ENCODE measurements around the gene FIGNL1. TPM values are rescaled to one million over a fixed set of nuclear protein-coding genes. Genes with fewer than 3 reads are reported as not detected.

The FIGNL1 gene
- total and polyA plus RNA-seq, 12 donors = 1.7 to 6.6 (median 4.8) TPM

- 52 to 53% methylated on average over 8 of the region's 8 CpGs for WGBS, 2 donors
- Histone ChIP-seq H3K27me3 (peaks cover 0 to 6% (median 0%) of the 10 kb centered on the region in 7 donors), H3K9me3 (no peaks in the 10 kb centered on the region), H3K27ac (peak overlapping the region in 1 of 10 donors; percentile 31), H3K36me3 (no peaks in the 10 kb centered on the region), H3K4me1 (peaks cover 0 to 22% (median 14%) of the 10 kb centered on the region in 9 donors), H3K4me3 (no peak overlapping the region)
- no peak for TF ChIP-seq CTCF (IDR thresholded peaks at IDR 0.05)
- DNase-seq = no peak
- peak in 6 of 8 donors; percentile 36 to 86 (median 48) for ATAC-seq
- intact Hi-C loops (cut with DNase I) = no loop called here
Measured at GRCh38 chr7:50497068-50497642, 47.0 kb upstream of the FIGNL1 start.

- intact Hi-C loops (cut with DNase I) = no loop called here
- no peak for TF ChIP-seq CTCF (IDR thresholded peaks at IDR 0.05)
- 70 to 71% methylated on average over 6 of the region's 6 CpGs for WGBS, 2 donors
- peak overlapping the region in 1 of 10 donors; percentile 31 for H3K27ac ChIP-seq
- DNase-seq = no peak
- H3K4me1 ChIP-seq = peaks cover 0 to 16% (median 12%) of the 10 kb centered on the region in 9 donors
- peak in 1 of 8 donors; percentile 13 for ATAC-seq
- H3K27me3 ChIP-seq = peaks cover 0 to 6% (median 0%) of the 10 kb centered on the region in 7 donors
- H3K4me3 ChIP-seq = no peak overlapping the region
- no peaks in the 10 kb centered on the region for H3K9me3 ChIP-seq
- H3K36me3 ChIP-seq = no peaks in the 10 kb centered on the region
Measured at GRCh38 chr7:50496569-50496968, 46.4 kb upstream of the FIGNL1 start.

GRCh38 chr7:50495746-50496145, 45.6 kb upstream of the FIGNL1 start:
- Histone ChIP-seq H3K27ac (no peak overlapping the region), H3K4me3 (no peak overlapping the region), H3K36me3 (no peaks in the 10 kb centered on the region), H3K9me3 (no peaks in the 10 kb centered on the region), H3K27me3 (peaks cover 0 to 6% (median 0%) of the 10 kb centered on the region in 7 donors), H3K4me1 (peaks cover 0 to 15% (median 10%) of the 10 kb centered on the region in 9 donors)
- DNase-seq (no peak), ATAC-seq (no peak)
- WGBS, 2 donors = 70 to 74% methylated on average over 3 of the region's 3 CpGs
- intact Hi-C loops (cut with DNase I) = no loop called here
- TF ChIP-seq CTCF (IDR thresholded peaks at IDR 0.05) = no peak

- Histone ChIP-seq H3K9me3 (peaks cover 0 to 10% (median 0%) of the 10 kb centered on the region in 11 donors), H3K27ac (no peak overlapping the region), H3K36me3 (no peaks in the 10 kb centered on the region), H3K4me3 (no peak overlapping the region), H3K4me1 (peaks cover 0 to 15% (median 10%) of the 10 kb centered on the region in 9 donors), H3K27me3 (peaks cover 0 to 9% (median 0%) of the 10 kb centered on the region in 7 donors)
- intact Hi-C loops (cut with DNase I) = no loop called here
- 92 to 93% methylated on average over 30 of the region's 30 CpGs for WGBS, 2 donors
- ATAC-seq (peak in 1 of 8 donors; percentile 10), DNase-seq (no peak)
- no peak for TF ChIP-seq CTCF (IDR thresholded peaks at IDR 0.05)
Measured at GRCh38 chr7:50492770-50493519, 42.8 kb upstream of the FIGNL1 start.
